Neural crest cell (in vitro differentiated cells): ENCODE measurements around the gene RNLS. TPM values are rescaled to one million over a fixed set of nuclear protein-coding genes. Genes with fewer than 3 reads are reported as not detected.

ENCODE experiments used
- DNase-seq: peaks from one replicate; pipeline ENCODE4 v3.0.0; 2021; ENCODE audit warnings: low read depth, mixed read lengths, low spot score
- H3K27ac Mint-ChIP-seq: one replicate; pipeline ENCODE4 v1.8.0; 2021; ENCODE audit warnings: mild to moderate bottlenecking, mixed read lengths; ENCODE audit not compliant: unreplicated experiment
- H3K27me3 Mint-ChIP-seq: 2 replicates; pipeline ENCODE4 v1.8.0; 2021; ENCODE audit warnings: low read depth, mild to moderate bottlenecking, mixed read lengths
- H3K36me3 Mint-ChIP-seq: 2 replicates; pipeline ENCODE4 v1.8.0; 2021; ENCODE audit warnings: low read depth, mild to moderate bottlenecking, mixed read lengths
- H3K4me1 Mint-ChIP-seq: 2 replicates; pipeline ENCODE4 v1.8.0; 2021; ENCODE audit warnings: mixed read lengths
- H3K4me3 Mint-ChIP-seq: one replicate; pipeline ENCODE4 v1.8.0; 2021; ENCODE audit warnings: mild to moderate bottlenecking, mixed read lengths
- H3K9me3 Mint-ChIP-seq: 2 replicates; pipeline ENCODE4 v1.8.0; 2021; ENCODE audit warnings: mixed read lengths
- total RNA-seq: library from RNA; stranded (reverse); gene quantifications from 2 replicates; pipeline ENCODE4 v1.2.1, GENCODE V29; 2021
- TF ChIP-seq, protein P1 (sequence below): fragments of 200-600 bp; sonication (generic); conservative IDR thresholded peaks from 2 replicates; pipeline ENCODE4 v1.5.0; 2021; ENCODE audit warnings: antibody characterized with exemption, mild to moderate bottlenecking

RNLS gene
- total RNA-seq, 1 donor from 2014 or later = 3.3 TPM

DNA sequence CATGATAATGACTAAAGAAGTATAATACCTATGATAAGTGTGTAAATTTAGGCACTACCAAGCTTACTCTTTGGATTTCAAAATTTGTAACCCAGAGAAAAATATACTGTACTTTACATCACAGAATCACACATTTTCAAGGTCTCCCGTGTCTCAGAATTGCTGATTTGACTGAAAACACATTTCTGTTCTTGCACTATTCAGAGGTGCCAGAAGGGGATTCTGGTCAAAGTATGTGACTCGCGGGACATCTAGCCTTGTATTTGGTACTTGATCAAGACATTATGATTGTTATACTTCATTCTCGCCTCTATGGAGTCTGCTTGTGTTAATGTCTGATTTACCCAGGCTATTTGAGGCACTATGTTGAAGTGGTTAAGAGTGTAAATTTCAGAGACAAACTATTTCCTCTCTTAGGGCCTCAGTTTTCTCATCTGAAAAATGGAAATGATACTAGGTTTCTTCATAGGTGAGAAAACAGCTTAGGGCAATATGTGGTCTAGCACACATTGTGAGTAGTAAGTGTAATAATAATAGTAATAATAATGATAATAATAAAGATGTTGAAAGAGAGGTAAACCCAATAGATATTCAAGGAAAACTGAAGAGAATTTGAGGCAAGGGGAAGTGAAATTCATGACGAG, 320.4 kb downstream of the RNLS start:
- Mint-ChIP-seq H3K9me3 (peaks cover 9% of the 10 kb centered on the region), H3K27ac (no peak overlapping the region), H3K36me3 (no peaks in the 10 kb centered on the region), H3K4me3 (no peak overlapping the region), H3K4me1 (peaks cover 12% of the 10 kb centered on the region), H3K27me3 (no peaks in the 10 kb centered on the region)
- TF ChIP-seq, protein P1, sequence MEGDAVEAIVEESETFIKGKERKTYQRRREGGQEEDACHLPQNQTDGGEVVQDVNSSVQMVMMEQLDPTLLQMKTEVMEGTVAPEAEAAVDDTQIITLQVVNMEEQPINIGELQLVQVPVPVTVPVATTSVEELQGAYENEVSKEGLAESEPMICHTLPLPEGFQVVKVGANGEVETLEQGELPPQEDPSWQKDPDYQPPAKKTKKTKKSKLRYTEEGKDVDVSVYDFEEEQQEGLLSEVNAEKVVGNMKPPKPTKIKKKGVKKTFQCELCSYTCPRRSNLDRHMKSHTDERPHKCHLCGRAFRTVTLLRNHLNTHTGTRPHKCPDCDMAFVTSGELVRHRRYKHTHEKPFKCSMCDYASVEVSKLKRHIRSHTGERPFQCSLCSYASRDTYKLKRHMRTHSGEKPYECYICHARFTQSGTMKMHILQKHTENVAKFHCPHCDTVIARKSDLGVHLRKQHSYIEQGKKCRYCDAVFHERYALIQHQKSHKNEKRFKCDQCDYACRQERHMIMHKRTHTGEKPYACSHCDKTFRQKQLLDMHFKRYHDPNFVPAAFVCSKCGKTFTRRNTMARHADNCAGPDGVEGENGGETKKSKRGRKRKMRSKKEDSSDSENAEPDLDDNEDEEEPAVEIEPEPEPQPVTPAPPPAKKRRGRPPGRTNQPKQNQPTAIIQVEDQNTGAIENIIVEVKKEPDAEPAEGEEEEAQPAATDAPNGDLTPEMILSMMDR = no peak
- no peak for DNase-seq

GRCh38 chr10:88261152-88261551, 322.0 kb downstream of the RNLS start:
- Mint-ChIP-seq H3K4me3 (no peak overlapping the region), H3K36me3 (no peaks in the 10 kb centered on the region), H3K27ac (no peak overlapping the region), H3K27me3 (no peaks in the 10 kb centered on the region), H3K4me1 (peaks cover 14% of the 10 kb centered on the region), H3K9me3 (peaks cover 9% of the 10 kb centered on the region)
- no peak for DNase-seq
- TF ChIP-seq, protein P1 = no peak

DNA sequence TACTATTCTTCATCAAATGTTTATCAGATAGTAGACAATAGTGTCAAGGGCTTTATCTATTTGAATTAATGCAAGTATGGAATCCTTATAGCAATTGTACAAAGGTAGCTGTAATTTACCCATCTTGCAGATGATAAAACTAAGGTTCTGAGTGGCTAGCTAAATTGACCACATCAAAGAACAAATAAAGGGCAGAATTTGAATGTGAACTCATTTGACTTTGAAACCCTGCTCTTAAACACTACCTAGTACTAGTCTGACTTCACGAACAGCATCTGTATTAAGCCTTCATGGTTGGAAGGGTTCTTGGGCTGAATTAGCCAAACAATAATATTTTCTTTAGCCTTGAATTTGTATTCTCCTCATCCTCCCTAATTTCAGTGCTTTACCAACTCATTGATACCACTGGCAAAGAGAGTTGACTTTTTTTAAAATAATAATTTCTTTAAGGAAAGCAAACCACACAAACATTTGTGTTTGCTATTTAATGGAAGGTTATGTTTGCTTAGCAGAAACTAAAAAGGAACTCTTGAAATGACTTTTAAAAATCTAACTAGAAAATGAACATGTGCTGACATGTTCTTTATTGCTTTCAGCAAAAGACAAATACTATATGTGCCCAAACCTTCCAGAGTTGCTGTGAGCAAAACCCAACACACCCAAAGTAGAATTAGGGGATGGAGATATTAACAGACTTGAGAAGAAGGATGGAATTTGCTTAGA, 322.6 kb downstream of the RNLS start:
- Mint-ChIP-seq H3K27me3 (no peaks in the 10 kb centered on the region), H3K27ac (no peak overlapping the region), H3K4me1 (peaks cover 14% of the 10 kb centered on the region), H3K4me3 (no peak overlapping the region), H3K9me3 (peaks cover 9% of the 10 kb centered on the region), H3K36me3 (no peaks in the 10 kb centered on the region)
- TF ChIP-seq, protein P1 = no peak
- no peak for DNase-seq

GRCh38 chr10:88259381-88259780, 323.7 kb downstream of the RNLS start:
- TF ChIP-seq, protein P1 = no peak
- Mint-ChIP-seq H3K27me3 (no peaks in the 10 kb centered on the region), H3K27ac (no peak overlapping the region), H3K4me3 (no peak overlapping the region), H3K36me3 (no peaks in the 10 kb centered on the region), H3K9me3 (peaks cover 3% of the 10 kb centered on the region), H3K4me1 (peaks cover 14% of the 10 kb centered on the region)
- no peak for DNase-seq

- no peak overlapping the region for H3K27ac Mint-ChIP-seq
- H3K9me3 Mint-ChIP-seq = no peaks in the 10 kb centered on the region
- TF ChIP-seq, protein P1 = no peak
- no peaks in the 10 kb centered on the region for H3K36me3 Mint-ChIP-seq
- no peak overlapping the region for H3K4me3 Mint-ChIP-seq
- no peaks in the 10 kb centered on the region for H3K27me3 Mint-ChIP-seq
- H3K4me1 Mint-ChIP-seq = peaks cover 14% of the 10 kb centered on the region
- no peak for DNase-seq
Measured at GRCh38 chr10:88256886-88257285, 326.2 kb downstream of the RNLS start.
